ENCODE data around the gene ALG3.

- TF ChIP-seq CTCF (IDR thresholded peaks at IDR 0.05) (no peak), POLR2A (IDR thresholded peaks at IDR 0.05) (no peak), EP300 (IDR thresholded peaks at IDR 0.05) (no peak)
Measured at GRCh38 chr3:184290331-184290730, 41.6 kb upstream of the ALG3 start.
